Measurements from ENCODE around the gene CCDC83. TPM values are rescaled to one million over a fixed set of nuclear protein-coding genes. Genes with fewer than 3 reads are reported as not detected.
"Not testable (repeated sequence)": the region's sequence is repeated elsewhere in the genome, so short reads cannot be mapped to it uniquely, and the experiment has no call there.

Gene CCDC83
- total RNA-seq, 1 donor from 2014 or later = not detected

- no peak for TF ChIP-seq CTCF (IDR thresholded peaks at IDR 0.05; ENCODE audit: insufficient read depth, low read length, severe bottlenecking)
- peak; percentile 63 for DNase-seq (ENCODE audit: low read depth)
- no peak for FAIRE-seq
- H3K36me3 ChIP-seq (ENCODE audit: control insufficient read depth, insufficient read depth, low read length) = no peaks in the 10 kb centered on the region
- H3K27me3 ChIP-seq (ENCODE audit: control insufficient read depth, insufficient read depth, low read length) = no peaks in the 10 kb centered on the region
- H3K4me3 ChIP-seq (ENCODE audit: low read depth, low read length) = no peak overlapping the region
Observed at GRCh38 chr11:85948884-85949283, 93.7 kb downstream of the CCDC83 start.

- Histone ChIP-seq H3K36me3 (ENCODE audit: control insufficient read depth, insufficient read depth, low read length) (no peaks in the 10 kb centered on the region), H3K27me3 (ENCODE audit: control insufficient read depth, insufficient read depth, low read length) (no peaks in the 10 kb centered on the region), H3K4me3 (ENCODE audit: low read depth, low read length) (no peak overlapping the region)
- FAIRE-seq = no peak
- TF ChIP-seq CTCF (IDR thresholded peaks at IDR 0.05; ENCODE audit: insufficient read depth, low read length, severe bottlenecking) = no peak
- no peak for DNase-seq (ENCODE audit: low read depth)
Observed at GRCh38 chr11:85949798-85950197, 94.6 kb downstream of the CCDC83 start.

GRCh38 chr11:85950317-85951048, 95.3 kb downstream of the CCDC83 start:
- FAIRE-seq = no peak
- TF ChIP-seq CTCF (IDR thresholded peaks at IDR 0.05; ENCODE audit: insufficient read depth, low read length, severe bottlenecking) = no peak

GRCh38 chr11:85951049-85951405, 95.8 kb downstream of the CCDC83 start:
- no peak for DNase-seq (ENCODE audit: low read depth)
- H3K4me3 ChIP-seq (ENCODE audit: low read depth, low read length) = no peak overlapping the region
- no peak for FAIRE-seq
- no peak for TF ChIP-seq CTCF (IDR thresholded peaks at IDR 0.05; ENCODE audit: insufficient read depth, low read length, severe bottlenecking)
- H3K36me3 ChIP-seq (ENCODE audit: control insufficient read depth, insufficient read depth, low read length) = no peaks in the 10 kb centered on the region
- H3K27me3 ChIP-seq (ENCODE audit: control insufficient read depth, insufficient read depth, low read length) = no peaks in the 10 kb centered on the region

More at GRCh38 chr11:85950317-85951048, 95.3 kb downstream of the CCDC83 start:
- Histone ChIP-seq H3K27me3 (ENCODE audit: control insufficient read depth, insufficient read depth, low read length) (no peaks in the 10 kb centered on the region), H3K4me3 (ENCODE audit: low read depth, low read length) (no peak overlapping the region), H3K36me3 (ENCODE audit: control insufficient read depth, insufficient read depth, low read length) (no peaks in the 10 kb centered on the region)
- DNase-seq (ENCODE audit: low read depth) = no peak

- no peak for TF ChIP-seq CTCF (IDR thresholded peaks at IDR 0.05; ENCODE audit: insufficient read depth, low read length, severe bottlenecking)
- no peak for FAIRE-seq
- Histone ChIP-seq H3K27me3 (ENCODE audit: control insufficient read depth, insufficient read depth, low read length) (no peaks in the 10 kb centered on the region), H3K36me3 (ENCODE audit: control insufficient read depth, insufficient read depth, low read length) (no peaks in the 10 kb centered on the region), H3K4me3 (ENCODE audit: low read depth, low read length) (no peak overlapping the region)
- DNase-seq (ENCODE audit: low read depth) = no peak
Observed at GRCh38 chr11:85951428-85952107, 96.4 kb downstream of the CCDC83 start.

GRCh38 chr11:85952108-85952485, 96.9 kb downstream of the CCDC83 start:
- not testable (repeated sequence) for H3K36me3 ChIP-seq (ENCODE audit: control insufficient read depth, insufficient read depth, low read length); DNase-seq (ENCODE audit: low read depth); FAIRE-seq; H3K27me3 ChIP-seq (ENCODE audit: control insufficient read depth, insufficient read depth, low read length); H3K4me3 ChIP-seq (ENCODE audit: low read depth, low read length)
